Stimulated activated naive CD8-positive, alpha-beta T cell treated with anti-CD3 and anti-CD28 coated beads, Interleukin-15, amount 100 ng/mL, for 72 hours (primary cell): Measurements from ENCODE around the gene ELMOD1.

Experiments
- ATAC-seq: fragments of 150-1000 bp; cut with Tn5 transposase; 2 replicates; pipeline ENCODE4 v1.10.0; 2021; ENCODE audit warnings: mild to moderate bottlenecking, moderate library complexity
- DNase-seq, 2 donors: peaks; one replicate each; pipeline ENCODE4 v3.0.0; 2021 to 2022
- H3K27ac Mint-ChIP-seq, 2 donors: one replicate each; pipeline ENCODE4 v1.8.0; 2022; ENCODE audit warnings: mild to moderate bottlenecking in 2 of 2, mixed read lengths in 2 of 2, moderate library complexity in 2 of 2
- H3K27me3 Mint-ChIP-seq: one replicate; pipeline ENCODE4 v1.8.0; 2022; ENCODE audit warnings: mixed read lengths
- H3K4me1 Mint-ChIP-seq: one replicate; pipeline ENCODE4 v1.8.0; 2022; ENCODE audit warnings: mild to moderate bottlenecking, mixed read lengths
- H3K4me3 Mint-ChIP-seq, 2 donors: one replicate each; pipeline ENCODE4 v1.8.0; 2022; ENCODE audit warnings: mild to moderate bottlenecking in 2 of 2, mixed read lengths in 2 of 2, moderate library complexity in 1 of 2
- H3K9me3 Mint-ChIP-seq, 2 donors: one replicate each; pipeline ENCODE4 v1.8.0; 2022; ENCODE audit warnings: mixed read lengths in 2 of 2

Gene ELMOD1

DNA sequence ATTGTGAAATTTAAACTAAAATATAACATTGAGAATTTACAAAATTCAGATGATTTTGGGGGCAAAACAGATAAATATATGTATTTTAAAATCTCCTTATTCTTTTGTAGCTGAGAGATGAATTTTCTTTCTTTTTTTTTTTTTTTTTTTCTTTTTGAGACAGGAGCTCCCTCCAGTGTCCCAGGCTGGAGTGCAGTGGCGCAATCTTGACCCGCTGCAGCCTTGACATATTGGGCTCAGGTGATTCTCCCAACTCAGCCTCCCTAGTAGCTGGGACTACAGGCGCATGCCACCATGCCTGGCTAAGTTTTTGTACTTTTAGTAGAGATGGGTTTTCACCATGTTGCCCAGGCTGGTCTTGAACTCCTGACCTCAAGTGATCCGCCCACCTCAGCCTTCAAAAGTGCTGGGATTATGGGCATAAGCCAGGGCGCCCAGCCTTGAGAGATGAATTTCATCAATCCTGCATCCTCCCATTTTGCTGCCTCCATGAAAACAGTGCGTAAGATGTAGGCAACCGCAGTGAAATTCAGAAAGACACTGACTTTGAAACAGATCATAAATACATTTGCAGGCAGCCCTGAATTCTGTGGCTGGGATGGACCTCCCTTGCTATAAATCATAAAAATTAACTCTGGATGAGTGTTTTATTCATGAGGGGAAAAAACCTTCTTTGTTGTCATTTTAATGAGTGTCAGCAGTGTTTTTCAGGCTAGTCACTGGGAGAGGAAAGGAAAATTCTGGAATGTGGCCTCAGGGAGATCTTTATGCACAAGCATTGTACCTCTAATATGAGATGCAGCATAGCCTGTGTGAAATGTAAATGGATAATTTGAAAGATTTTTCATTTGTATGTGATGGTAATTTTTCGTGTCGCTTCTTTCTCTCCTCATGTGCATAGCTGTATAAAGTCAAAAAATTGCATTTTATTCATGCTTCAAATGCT is 14.4 kb downstream of the ELMOD1 start:
- H3K27ac Mint-ChIP-seq: no peak overlapping the region
- no peak overlapping the region for H3K4me3 Mint-ChIP-seq
- no peaks in the 10 kb centered on the region for H3K4me1 Mint-ChIP-seq

DNA sequence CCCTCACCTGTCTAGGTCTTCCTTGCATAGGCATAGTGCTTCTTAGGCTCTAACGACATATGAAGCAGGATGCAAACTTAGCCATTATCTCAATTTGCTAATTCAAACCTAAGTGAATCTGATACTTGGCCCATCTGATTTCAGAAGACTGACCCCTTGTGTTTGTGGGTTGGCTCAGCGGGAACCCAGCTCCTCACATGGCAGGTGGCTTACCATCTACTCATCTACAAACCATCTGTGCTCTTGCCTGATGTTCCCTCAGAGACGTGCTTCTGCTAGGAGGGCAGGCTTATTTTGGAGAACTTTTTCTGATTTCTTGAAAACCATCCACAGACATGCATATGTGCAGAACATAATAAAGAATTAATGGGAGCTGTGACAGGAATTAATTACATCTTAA is 15.2 kb downstream of the ELMOD1 start:
- ATAC-seq (no peak), DNase-seq (no peak)
- H3K4me3 Mint-ChIP-seq: no peak overlapping the region
- H3K9me3 Mint-ChIP-seq: no peaks in the 10 kb centered on the region
- H3K27me3 Mint-ChIP-seq: peaks cover 44% of the 10 kb centered on the region
- H3K4me1 Mint-ChIP-seq: no peaks in the 10 kb centered on the region
- no peak overlapping the region for H3K27ac Mint-ChIP-seq

More for the DNA sequence above, 14.4 kb downstream of the ELMOD1 start:
- peaks cover 47% of the 10 kb centered on the region for H3K27me3 Mint-ChIP-seq
- DNase-seq (no peak), ATAC-seq (no peak)
- no peaks in the 10 kb centered on the region for H3K9me3 Mint-ChIP-seq

DNA sequence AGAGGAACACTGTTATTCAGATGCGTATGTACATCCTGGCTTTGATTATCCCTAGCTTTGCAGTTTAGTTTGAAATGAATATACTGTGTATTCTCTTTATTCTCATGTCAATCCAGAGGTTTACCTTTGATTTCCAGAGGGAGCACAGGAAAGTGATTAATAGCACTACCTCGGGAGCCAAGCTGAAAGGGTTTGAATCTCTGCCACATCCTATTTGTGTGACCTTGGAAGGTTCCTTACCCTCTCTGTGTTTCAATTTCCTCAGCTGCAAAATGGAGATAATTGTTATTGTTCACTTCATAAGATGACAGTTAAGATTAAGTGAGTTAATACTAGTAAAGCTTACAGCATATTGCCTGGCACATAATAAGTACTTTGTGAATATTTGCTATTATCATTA is 17.9 kb downstream of the ELMOD1 start:
- no peak overlapping the region for H3K27ac Mint-ChIP-seq
- H3K27me3 Mint-ChIP-seq: peaks cover 22% of the 10 kb centered on the region
- DNase-seq (no peak), ATAC-seq (no peak)
- no peaks in the 10 kb centered on the region for H3K9me3 Mint-ChIP-seq
- H3K4me1 Mint-ChIP-seq: no peaks in the 10 kb centered on the region
- no peak overlapping the region for H3K4me3 Mint-ChIP-seq

DNA sequence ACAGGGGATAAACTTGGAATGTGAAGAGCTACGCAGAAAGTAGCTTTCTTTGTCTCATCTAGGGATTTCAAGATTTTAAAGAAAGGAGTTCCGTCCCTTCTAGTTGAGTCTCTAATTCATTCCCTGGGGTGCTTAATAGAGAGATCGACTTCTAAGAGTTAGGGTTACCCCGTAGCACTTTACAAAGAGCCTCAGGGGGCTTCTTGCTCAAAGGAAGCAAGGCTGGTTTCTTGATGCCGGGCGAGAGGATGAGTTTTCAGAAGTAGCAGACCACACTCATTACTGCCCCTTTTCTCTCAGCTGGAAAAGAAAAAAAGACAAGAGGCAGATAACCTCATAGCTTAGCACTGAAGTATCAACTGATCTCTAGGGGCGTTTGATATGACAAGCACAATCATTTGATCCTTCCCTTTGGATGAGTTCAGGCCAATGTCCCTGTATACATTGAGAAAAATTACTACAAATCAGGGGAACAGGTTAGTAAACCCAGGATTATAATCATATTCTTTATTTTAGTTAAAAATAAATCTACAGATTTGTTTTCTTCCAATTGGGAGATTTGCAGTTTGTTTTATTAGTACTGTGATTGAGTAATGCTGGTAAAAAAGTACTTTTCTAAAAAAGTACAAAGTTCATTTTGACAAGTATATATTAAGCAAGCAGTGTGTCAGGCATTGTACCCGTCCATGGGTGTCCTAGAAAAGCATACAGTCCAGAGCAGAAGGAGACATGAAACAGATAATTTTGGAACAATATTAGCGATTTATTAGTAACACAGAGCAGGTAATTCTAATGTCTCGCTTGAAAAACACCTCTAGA is 18.7 kb downstream of the ELMOD1 start:
- H3K27me3 Mint-ChIP-seq: peaks cover 17% of the 10 kb centered on the region
- no peaks in the 10 kb centered on the region for H3K9me3 Mint-ChIP-seq

DNA sequence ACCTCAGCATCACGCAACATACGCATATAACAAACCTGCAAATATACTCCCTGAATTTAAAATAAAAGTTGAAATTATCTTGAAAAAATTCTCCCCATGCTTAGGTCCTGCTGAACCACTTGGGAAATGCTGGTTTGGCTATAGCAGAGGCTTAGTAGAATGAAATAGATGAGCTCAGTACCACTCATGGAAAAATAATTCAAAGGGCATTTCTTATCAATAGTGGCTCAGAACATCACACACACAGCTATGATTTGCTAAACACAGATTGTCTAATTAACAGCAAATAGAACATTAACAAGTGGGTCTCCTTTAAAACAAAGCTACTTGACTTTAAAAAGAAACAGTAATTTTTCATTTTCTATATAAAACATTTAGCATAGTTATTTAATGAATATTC is 21.5 kb downstream of the ELMOD1 start:
- H3K4me3 Mint-ChIP-seq: no peak overlapping the region

More for the DNA sequence above, 18.7 kb downstream of the ELMOD1 start:
- Mint-ChIP-seq H3K4me1 (no peaks in the 10 kb centered on the region), H3K4me3 (no peak overlapping the region), H3K27ac (no peak overlapping the region)
- ATAC-seq: no peak
- DNase-seq: no peak

DNA sequence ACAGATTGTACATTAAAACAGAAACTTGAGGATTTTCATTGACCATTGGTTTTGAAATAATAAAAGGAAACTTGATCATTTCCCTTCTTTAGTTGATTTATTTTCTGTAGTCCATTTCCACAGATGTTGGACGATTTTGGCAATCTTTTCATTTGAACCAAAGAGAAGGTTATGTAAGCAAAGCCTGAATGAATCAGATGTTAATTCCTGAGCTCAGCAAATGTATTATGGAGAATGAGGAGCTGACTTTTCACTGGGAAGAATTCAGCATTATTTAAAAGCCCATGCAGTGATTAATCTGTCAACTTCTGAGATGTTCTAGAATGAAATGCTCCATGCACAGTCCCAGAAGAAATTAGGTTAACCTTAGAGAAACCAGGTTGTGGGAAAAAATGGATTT is 29.0 kb downstream of the ELMOD1 start:
- ATAC-seq (no peak), DNase-seq (no peak)
- peaks cover 31% of the 10 kb centered on the region for H3K27me3 Mint-ChIP-seq
- no peak overlapping the region for H3K27ac Mint-ChIP-seq
- H3K4me1 Mint-ChIP-seq: no peaks in the 10 kb centered on the region
- H3K4me3 Mint-ChIP-seq: no peak overlapping the region
- no peaks in the 10 kb centered on the region for H3K9me3 Mint-ChIP-seq

More for the DNA sequence above, 21.5 kb downstream of the ELMOD1 start:
- DNase-seq (no peak), ATAC-seq (no peak)
- Mint-ChIP-seq H3K27ac (no peak overlapping the region), H3K27me3 (peaks cover 24% of the 10 kb centered on the region), H3K4me1 (no peaks in the 10 kb centered on the region), H3K9me3 (no peaks in the 10 kb centered on the region)

DNA sequence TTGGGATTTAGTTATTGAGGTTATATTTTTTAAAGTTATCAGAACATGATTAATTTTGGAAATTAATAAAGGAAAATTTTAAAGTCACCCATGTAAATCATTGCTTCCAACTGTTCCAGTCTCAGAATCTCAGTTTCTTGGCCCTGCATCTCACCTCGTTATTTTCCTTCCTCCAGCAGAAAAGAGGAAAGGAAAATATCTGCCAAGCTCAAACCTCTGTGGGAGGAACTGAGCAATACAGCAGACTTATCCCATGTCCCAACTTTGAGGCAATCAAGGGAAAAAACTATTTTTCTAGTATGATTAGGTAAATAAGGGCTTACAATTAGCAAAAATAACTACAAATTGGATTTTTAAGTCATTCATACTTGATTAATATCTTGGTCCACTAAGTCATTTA is 30.1 kb downstream of the ELMOD1 start:
- Mint-ChIP-seq H3K9me3 (no peaks in the 10 kb centered on the region), H3K4me1 (no peaks in the 10 kb centered on the region), H3K27me3 (peaks cover 42% of the 10 kb centered on the region), H3K4me3 (no peak overlapping the region), H3K27ac (no peak overlapping the region)
- no peak for DNase-seq
- no peak for ATAC-seq

DNA sequence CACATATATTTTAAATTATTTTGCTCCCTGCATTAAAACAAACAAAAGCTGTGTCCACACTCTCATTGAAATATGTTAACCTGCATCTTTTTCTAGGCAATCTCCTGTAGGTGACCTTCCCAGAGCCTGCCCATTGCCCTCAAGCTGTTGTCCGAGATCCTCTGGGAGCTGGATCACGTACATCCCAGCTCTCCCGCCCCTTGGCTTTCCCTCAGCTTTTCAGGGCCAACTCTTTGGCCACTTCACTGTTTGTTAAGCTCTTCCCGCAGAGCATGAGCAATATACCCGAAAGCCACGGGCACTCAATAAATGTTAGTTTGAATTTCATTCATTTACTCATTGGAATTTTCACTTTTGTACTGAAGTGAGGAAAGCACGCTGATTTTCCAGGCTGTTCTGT is 32.2 kb downstream of the ELMOD1 start:
- peaks cover 55% of the 10 kb centered on the region for H3K27me3 Mint-ChIP-seq
- H3K27ac Mint-ChIP-seq: no peak overlapping the region
- ATAC-seq (no peak), DNase-seq (no peak)
- H3K9me3 Mint-ChIP-seq: no peaks in the 10 kb centered on the region
- no peak overlapping the region for H3K4me3 Mint-ChIP-seq
- no peaks in the 10 kb centered on the region for H3K4me1 Mint-ChIP-seq

DNA sequence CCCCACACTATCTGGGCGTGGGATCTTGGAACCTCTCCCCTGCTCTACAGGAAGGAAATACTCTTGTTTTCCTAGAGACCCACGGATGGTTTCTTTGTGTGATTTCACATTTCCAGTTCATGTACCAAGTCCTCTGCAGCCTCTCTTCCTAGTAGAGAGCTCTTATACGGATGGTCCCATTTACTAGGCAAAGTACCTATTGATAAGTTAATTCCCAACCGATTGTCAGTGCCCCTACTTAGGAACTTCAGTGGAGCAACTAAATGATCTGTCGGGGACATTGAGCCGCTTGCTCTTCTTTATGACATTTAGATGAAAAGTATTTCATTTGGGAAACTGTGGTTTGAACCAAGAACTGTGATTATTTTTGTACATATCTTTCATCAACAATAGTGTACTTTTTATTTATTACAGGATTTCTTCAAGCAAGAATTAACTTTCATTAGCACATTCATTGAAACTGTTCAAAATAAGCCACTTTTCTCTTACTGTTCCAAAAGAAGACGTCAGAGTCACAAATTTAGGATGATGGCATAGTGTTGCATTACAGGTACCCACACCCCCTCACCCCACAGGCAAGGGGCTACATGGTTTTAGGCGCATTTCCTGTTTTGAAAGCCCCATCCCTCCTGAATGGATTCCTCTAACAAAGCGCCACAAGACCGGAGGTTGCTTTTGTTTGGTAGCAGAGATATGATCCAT is 34.2 kb downstream of the ELMOD1 start:
- DNase-seq: no peak
- H3K27ac Mint-ChIP-seq: no peak overlapping the region
- H3K4me1 Mint-ChIP-seq: no peaks in the 10 kb centered on the region
- no peak overlapping the region for H3K4me3 Mint-ChIP-seq
- ATAC-seq: no peak
- no peaks in the 10 kb centered on the region for H3K9me3 Mint-ChIP-seq
- H3K27me3 Mint-ChIP-seq: peaks cover 70% of the 10 kb centered on the region

DNA sequence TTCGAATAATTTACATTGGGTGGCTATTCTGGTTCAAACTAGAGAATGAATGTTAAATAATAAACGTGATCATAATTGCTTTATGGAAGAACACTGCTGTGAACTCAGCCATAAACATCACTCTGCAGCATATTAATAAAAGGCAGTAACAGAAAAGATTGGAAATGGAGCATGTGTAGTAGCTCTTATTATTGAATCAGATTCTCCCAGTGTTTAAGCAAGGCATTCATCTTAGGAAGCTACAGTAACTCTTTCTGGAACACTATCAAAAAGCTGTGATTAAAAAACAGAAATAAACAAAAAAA is 34.7 kb downstream of the ELMOD1 start:
- DNase-seq (no peak), ATAC-seq (no peak)
- Mint-ChIP-seq H3K4me3 (no peak overlapping the region), H3K9me3 (no peaks in the 10 kb centered on the region), H3K27me3 (peaks cover 74% of the 10 kb centered on the region), H3K27ac (no peak overlapping the region), H3K4me1 (no peaks in the 10 kb centered on the region)

DNA sequence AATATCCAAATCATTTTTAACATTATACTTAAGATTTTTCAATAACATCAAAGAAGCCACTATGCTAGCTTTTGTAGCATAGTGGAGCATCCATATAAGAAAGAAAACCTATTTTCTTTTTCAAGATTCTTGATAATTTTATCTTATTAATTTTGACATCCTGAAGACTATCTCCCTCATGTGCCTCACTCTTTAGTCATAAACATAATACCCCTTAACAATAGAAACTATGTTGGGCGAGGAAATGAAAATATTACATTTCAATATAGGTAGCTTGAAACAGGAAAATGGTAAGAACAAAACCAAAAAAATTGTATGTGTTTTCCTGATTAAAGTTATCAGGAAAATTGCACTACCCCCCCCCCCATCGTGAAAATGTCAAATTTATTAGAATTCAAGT is 40.1 kb downstream of the ELMOD1 start:
- no peaks in the 10 kb centered on the region for H3K4me1 Mint-ChIP-seq
- H3K9me3 Mint-ChIP-seq: no peaks in the 10 kb centered on the region
- no peak overlapping the region for H3K27ac Mint-ChIP-seq
- ATAC-seq (no peak), DNase-seq (no peak)
- no peak overlapping the region for H3K4me3 Mint-ChIP-seq
- H3K27me3 Mint-ChIP-seq: peaks cover 58% of the 10 kb centered on the region

DNA sequence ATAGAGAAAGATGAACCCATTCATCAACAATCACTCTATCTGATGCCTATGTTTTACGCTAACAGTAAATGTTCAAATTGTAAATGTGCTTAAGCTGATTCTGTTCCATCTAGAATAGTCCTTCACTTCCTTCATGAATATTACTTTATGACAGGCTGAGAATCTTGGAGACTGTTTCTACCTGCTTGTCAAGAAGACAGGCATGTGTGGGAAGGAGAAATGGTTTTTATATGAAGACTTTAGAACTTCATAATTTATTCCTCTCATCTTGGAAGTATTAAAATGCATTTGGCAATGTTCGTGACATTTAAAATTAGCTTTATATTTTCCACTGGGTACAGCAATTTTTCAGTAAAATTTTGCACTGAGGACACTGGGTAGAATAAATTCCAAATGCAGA is 41.0 kb downstream of the ELMOD1 start:
- no peak for ATAC-seq
- Mint-ChIP-seq H3K9me3 (no peaks in the 10 kb centered on the region), H3K27me3 (peaks cover 49% of the 10 kb centered on the region), H3K4me1 (no peaks in the 10 kb centered on the region), H3K4me3 (no peak overlapping the region), H3K27ac (no peak overlapping the region)
- DNase-seq: no peak

DNA sequence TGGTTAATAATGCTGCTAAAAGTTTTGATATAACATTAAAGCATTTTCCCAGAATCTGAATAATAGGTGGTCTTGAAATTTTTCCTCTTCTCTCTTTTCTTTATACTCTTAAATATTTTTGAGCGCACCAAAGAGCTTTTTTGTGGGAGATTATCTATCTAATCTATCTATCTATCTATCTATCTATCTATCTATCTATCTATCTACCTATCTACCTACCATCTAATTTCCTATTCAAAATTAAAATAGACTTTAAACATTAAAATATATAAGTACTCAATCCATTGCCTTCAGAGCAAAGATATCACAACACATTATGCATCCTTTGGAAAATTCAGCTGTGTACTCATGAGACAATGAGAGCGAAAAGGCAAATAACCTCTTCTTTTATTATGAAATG is 55.8 kb downstream of the ELMOD1 start:
- Mint-ChIP-seq H3K4me1 (no peaks in the 10 kb centered on the region), H3K9me3 (no peaks in the 10 kb centered on the region), H3K27ac (no peak overlapping the region), H3K27me3 (peaks cover 14% of the 10 kb centered on the region), H3K4me3 (no peak overlapping the region)
- ATAC-seq (no peak), DNase-seq (no peak)

DNA sequence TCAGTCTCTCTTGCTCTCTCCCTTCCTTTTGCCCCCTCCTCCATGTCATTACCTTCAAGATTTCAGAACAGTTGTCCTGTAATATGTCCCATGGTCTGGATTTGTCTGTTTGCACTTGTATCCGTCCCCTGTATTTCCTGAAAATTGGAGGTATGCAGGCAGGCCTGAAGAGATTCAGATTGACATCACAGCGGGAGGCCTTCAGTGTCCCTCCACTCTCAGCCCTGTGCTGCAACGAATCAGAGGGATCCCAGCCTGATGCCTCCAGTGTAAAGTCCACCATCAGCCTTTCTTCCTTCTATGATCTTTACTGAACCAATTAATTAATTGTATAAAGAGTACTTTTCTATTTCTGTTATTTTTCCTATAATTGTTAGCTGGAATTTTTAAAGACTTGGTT is 57.3 kb downstream of the ELMOD1 start:
- ATAC-seq (no peak), DNase-seq (no peak)
- no peaks in the 10 kb centered on the region for H3K4me1 Mint-ChIP-seq
- no peaks in the 10 kb centered on the region for H3K9me3 Mint-ChIP-seq
- H3K27me3 Mint-ChIP-seq: peaks cover 14% of the 10 kb centered on the region
- H3K4me3 Mint-ChIP-seq: no peak overlapping the region
- H3K27ac Mint-ChIP-seq: no peak overlapping the region

DNA sequence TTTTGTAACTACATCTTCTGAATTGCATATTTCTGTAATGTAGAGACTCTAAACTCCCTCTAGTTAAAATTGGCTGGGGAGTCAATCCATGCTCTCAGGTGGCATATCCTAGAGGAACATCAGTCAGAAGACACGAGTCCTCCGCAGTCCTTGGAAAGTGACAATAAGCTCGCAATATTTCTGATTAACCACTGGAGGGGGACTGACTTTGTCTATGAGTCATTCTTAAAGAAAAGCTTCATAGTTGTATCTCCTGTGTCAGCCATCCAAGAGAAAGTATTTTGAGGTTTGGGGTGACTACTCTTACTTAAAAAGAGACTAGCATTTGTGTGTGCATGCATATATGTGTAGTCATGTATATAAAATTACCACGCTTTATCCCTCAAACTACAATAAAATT is 60.7 kb downstream of the ELMOD1 start:
- ATAC-seq: no peak
- H3K9me3 Mint-ChIP-seq: no peaks in the 10 kb centered on the region
- no peak overlapping the region for H3K27ac Mint-ChIP-seq
- no peaks in the 10 kb centered on the region for H3K4me1 Mint-ChIP-seq
- peaks cover 14% of the 10 kb centered on the region for H3K27me3 Mint-ChIP-seq
- H3K4me3 Mint-ChIP-seq: no peak overlapping the region
- no peak for DNase-seq

DNA sequence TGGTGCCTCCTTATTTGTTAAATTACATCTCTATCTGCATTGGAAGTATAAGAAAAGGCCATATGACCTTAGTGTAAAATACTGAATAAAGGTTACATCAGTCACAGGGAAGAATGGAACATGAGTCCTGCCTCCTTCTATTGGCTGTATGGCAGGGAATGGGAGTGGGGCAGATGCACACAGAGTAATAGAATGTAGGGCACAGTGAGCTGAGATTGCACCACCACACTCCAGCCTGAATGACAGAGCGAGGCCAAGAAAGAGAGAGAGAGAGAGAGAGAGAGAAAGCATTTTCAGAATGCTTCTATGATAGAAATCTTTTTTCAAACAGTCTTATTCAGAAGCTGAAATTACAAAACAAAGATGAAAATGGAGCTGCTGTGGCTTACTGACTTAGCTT is 62.1 kb downstream of the ELMOD1 start:
- Mint-ChIP-seq H3K27ac (no peak overlapping the region), H3K9me3 (no peaks in the 10 kb centered on the region), H3K27me3 (peaks cover 14% of the 10 kb centered on the region), H3K4me3 (no peak overlapping the region), H3K4me1 (no peaks in the 10 kb centered on the region)
- ATAC-seq: no peak
- no peak for DNase-seq
